GM10847 (cell line): ENCODE data around the gene ING1.

Experiments
- POLR2A ChIP-seq: IDR thresholded peaks from 2 replicates; pipeline ENCODE4 v1.6.1; 2011; ENCODE audit not compliant: insufficient read length; ENCODE audit errors: extremely low read depth

Gene ING1

DNA sequence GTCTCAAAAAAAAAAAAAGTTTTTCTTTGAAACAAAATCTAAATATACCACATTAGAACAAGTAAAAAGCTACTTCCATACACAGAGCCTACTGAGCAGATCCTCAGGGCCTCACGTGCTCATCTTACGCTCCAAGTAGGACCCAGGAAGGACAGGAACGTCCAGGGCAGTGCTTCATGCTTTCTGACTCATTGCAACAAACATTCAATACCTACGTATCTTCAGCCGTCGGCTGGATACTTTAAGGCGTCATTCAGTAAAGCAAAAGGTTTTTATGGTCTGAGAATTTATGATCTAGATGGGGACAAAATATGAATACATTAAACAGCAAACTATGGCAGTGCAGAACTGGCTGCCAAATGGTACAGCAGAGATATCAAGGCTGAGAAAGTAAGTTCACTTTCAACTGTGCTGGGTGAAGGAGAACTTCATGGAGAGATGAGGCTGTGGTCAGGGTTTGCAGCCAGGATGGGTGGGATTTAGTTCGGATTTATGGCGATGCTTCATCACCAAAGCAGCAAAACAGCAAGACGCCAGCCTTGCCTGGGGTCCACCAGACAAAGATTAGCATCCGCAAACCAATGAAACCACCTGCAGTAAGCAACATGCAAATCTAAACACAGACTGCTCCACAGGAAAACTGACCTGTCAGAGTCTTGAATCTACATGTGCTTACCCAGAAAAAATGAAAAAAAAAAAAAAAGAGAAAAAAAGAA is 28.0 kb upstream of the ING1 start:
- no peak for TF ChIP-seq POLR2A

GRCh38 chr13:110687736-110688135 is 25.8 kb upstream of the ING1 start:
- TF ChIP-seq POLR2A, result no peak

GRCh38 chr13:110689041-110689440 is 24.5 kb upstream of the ING1 start:
- TF ChIP-seq POLR2A, result no peak

DNA sequence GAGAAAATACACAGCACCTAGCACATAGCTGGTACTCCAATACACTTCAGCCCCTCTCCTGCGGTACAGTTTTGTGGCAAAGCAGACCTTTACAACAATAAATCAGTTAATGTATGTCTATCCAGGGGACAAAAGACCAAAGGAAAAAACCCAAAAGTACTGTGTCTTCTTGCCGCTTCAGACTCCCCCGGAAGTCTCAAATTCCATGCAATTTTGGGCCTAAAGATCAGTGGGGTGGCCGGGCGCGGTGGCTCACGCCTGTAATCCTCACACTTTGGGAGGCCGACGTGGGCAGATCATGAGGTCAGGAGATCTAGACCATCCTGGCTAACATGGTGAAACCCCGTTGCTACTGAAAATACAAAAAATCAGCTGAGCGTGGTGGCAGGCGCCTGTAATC is 23.8 kb upstream of the ING1 start:
- no peak for TF ChIP-seq POLR2A

DNA sequence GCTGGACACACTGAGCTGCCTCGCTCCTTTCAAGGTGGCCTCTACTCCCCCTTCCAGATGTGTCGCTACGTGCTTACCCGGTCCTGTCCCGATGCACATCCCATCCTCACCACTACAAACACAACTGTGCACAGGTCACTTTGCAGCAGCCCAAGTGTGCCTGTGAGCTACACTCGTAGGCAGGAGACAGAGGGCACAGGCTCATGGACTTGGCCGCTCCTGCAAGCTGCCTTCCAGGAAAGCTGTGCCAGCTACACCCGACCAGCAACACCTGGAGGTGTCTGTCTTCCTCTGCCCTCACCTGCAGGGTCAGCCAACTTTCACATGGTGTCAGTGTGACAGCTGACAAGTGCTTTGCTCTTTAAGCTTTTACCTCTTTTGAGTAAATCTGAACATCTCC is 23.0 kb upstream of the ING1 start:
- no peak for TF ChIP-seq POLR2A

DNA sequence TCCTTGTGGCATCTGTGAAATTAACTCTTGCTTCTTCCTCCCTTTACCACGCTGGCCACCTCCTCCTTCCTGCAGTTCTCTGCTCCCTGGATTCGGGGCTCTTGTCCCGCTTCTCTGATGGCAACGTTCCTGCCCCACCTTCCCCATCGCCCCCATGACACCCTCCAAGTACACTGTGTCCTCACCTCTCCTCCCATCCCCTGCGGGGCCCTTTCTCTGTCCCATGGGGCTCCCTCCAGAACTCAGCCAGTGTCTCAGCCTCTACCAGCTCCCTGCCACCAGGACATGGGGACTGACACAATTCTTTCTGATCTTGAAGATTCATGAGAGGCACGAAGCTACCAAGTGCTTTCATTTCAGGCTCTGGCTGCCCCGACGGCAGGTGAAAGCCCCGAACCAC is 16.7 kb upstream of the ING1 start:
- no peak for TF ChIP-seq POLR2A

- no peak for TF ChIP-seq POLR2A
Observed at GRCh38 chr13:110697842-110698241, 15.7 kb upstream of the ING1 start.

DNA sequence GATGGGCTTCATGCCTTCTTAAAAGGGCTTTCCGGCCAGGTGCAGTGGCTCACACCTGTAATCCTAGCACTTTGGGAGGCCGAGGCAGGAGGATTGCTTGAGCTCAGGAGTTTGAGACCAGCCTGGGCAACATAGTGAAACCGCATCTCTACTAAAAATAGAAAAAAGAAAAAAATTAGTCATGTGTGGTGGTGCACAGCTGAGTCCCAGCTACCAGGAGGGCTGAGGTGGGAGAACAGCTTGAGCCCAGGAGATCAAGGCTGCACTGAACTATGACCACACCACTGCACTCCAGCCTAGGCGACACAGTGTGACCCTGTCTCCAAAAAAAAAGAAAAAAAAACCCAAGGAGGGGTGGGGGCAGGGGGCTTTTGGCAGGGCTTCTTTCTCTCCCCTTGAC is 14.8 kb upstream of the ING1 start:
- TF ChIP-seq POLR2A, result no peak

DNA sequence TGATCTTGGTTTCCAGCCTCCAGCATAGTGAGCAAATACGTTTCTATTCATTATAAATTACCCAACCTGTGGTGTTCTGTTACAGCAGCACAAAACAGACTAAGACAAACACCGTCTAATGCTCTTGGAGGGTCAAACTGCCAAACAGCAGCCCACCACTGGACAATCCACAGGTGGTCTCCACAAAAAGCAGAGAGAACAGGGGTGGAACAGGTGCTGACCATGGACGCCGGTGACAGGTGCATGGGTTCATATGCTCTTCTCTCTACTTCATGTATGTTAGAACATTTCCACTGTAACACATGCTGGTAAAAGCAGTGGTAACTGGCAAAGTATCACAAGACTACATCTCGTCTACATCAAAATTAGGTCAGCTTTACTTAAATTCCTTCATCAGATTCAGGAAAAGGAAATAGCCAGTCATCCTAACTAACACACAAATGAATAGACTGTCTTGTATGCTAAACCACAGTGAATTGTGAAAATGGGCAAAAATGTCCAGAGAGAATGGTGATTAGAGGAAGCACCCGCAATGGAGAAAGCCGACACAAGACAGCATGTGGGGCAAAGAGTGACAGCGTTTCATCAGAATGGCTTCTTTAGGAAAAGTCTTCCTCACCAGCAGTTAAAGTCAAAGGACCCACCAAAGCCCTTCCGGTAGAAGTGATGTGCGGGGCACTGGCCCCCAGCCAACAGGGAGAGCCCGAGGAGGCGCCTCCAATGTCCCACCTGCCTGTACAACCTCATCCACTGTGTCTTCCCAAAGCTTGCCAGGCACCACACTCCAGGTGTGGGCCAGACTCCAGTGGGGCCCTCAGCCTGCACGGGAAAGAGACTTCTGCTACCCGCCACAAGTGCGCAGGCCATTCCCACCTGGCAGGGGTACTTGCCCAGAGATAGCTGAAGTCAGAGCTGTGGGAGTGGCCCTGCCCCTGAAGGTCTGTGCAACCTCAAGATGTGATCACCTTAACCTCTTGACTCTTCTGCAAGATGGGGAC is 14.1 kb upstream of the ING1 start:
- TF ChIP-seq POLR2A, result no peak

DNA sequence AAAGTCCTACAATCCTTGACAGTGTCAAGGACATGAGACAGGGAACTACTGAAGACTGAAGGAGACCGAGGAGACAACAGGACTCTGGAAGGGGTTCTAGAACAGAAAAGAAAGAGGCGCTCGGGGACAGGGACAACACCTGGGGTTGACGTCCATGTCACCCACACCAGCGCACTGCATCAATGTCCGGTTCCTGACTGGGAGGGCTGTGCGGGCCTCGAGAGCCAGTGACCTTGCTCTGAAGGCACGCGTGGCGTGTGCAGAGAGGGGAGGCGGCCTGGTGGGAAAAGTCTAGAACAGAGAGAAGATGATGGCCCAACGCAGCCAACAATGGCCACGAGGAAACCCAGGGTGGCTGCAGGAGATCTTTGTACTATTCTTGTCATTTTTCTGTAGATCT is 13.3 kb upstream of the ING1 start:
- no peak for TF ChIP-seq POLR2A

DNA sequence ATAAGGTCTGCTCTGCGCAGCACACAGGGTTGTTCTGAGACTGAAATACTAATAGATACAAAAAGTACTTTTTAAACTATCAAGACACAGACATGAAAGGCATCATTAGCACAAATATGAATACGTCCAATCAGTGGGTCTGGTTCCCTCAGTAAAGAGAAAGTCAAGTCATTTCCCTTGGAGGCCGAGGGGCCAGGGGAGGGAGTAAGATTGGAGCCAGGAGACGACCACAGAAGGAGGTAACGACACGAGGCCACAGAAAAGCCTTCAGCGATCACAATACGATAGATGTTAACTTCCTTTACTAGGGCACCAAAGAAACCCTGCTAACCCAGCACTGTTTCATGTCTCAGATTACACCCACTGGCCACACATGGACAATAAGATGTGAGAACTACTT is 12.9 kb upstream of the ING1 start:
- no peak for TF ChIP-seq POLR2A

DNA sequence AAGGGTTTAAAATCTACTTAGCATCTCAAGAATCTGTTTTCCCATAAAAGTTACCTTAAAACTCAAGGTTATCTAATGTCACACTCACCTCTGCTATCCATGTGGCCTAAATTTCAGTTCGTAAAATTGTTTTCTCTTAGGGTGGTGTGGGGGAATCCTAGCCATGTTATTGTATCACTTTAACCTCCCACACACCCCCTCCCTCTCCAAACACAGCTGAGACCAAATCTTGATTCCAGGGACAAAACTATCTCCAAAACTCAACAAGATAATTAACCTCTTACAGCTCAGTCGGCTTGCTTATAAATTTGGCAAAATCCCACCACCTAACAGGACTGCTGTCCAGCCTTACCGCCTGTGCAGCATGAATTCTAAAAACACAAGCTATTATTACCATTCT is 11.4 kb upstream of the ING1 start:
- no peak for TF ChIP-seq POLR2A

DNA sequence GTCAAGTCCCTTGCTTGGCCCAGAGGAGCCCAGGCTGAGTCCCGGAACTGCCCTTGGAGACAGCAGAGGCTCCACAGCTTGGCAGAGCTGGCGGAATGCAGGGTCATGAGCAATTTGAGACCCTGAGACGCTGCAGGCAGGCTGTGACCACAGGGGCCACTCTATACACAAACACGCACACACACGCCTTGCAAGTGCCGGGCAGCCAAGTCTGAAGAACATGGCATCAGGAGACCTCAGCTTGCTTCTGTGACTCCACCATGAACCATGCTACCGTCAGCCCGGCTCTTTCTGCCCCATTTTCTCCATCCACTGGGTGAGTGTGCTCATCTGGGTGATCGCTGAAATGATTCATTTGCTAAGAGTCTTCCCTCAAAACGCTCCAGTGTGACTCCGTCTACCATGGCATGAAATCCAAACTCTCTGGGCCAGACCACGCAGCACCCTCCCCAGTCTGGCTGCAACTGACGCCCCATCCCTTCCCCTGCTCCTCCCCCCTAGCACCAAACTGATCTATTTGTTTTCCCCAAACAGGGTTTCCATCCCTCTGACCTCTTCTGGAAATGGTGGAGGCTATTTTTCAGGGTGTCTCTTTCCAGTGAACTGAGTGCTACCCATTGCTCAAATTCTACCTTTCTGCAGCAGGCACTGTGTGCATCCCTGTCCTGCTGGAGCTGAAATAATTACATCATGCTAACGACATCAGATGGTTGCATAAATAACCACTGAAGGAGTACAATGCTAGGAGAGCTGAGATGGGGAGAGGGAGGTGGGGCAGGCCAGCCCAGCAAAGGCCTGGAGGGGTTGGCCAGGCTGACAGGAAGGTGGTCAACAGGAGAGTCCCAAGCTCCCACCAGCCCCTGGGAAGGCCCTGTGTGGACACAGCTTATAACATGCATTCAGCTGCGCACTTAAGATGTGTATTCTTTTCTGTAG is 10.6 kb upstream of the ING1 start:
- TF ChIP-seq POLR2A, result no peak

DNA sequence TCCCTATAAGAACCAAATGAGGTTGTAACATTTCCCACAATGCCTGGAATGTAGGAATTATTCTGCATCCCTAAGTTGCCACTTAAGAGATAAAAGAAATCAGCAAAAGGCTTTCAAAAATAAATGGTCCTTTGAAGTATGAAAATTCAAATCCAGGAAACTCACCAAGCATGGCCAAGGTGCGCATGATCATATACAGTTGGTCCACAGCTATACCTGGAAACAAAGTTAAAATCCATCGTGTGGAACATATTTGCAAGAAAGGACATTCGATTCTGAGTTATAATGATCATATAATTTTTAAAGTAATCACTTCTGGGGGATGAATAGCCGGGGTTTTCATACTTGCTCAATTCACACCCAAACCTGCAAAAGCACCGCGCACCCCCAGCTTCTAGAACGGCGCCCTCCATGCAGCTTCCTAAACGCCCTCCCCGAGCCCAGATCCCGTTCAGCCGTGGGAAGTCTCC is 8.1 kb upstream of the ING1 start:
- TF ChIP-seq POLR2A, result no peak
